GM12878 (cell line): ENCODE results near the gene WTAP. TPM values are rescaled to one million over a fixed set of nuclear protein-coding genes. Genes with fewer than 3 reads are reported as not detected.

Experiments
- ATAC-seq: fragments of 200-7000 bp; cut with Tn5 transposase; 3 replicates; pipeline ENCODE4 v1.9.1; 2020; ENCODE audit warnings: mild to moderate bottlenecking, moderate library complexity
- BruUV-seq: library from RNA; stranded (reverse); fragments of 400-500 nt; replicated peaks from 2 replicates; lab custom pipeline; 2021; lab: Mats Ljungman, UMichigan
- CTCF ChIA-PET: fragments of 300-600 bp; sonication (Branson Sonifier 250); formaldehyde crosslinking; extraction: SDS; loops from one replicate; lab custom pipeline; 2021; ENCODE audit warnings: inconsistent platforms; lab: Yijun Ruan, JAX
- POLR2A ChIA-PET: fragments of 350-600 bp; formaldehyde crosslinking; extraction: SDS; loops from one replicate; lab custom pipeline; 2021; ENCODE audit warnings: inconsistent platforms; lab: Charles Lee
- RAD21 ChIA-PET: fragments of 300-600 bp; sonication (Branson Sonifier 250); formaldehyde crosslinking; loops from one replicate; lab custom pipeline; 2023; ENCODE audit warnings: antibody characterized with exemption; ENCODE audit not compliant: unreplicated experiment; lab: Charles Lee
- SMC1A ChIA-PET: fragments of 300-600 bp; sonication (Branson Sonifier 250); formaldehyde crosslinking; loops from one replicate; lab custom pipeline; 2023; ENCODE audit not compliant: unreplicated experiment, uncharacterized antibody; lab: Charles Lee
- DNase-seq: peaks from one replicate; pipeline ENCODE4 v3.0.0-alpha.2; 2011; ENCODE audit warnings: low read depth, low spot score
- FAIRE-seq: peaks from 3 replicates; lab custom pipeline; 2011; peaks lifted over from hg19 to GRCh38; lab: Jason Lieb, UNC
- H2AFZ ChIP-seq: 2 replicates; pipeline ENCODE4 v1.6.0; 2011; ENCODE audit warnings: low read depth, low read length, control low read depth; ENCODE audit not compliant: control insufficient read depth
- H3K27ac ChIP-seq: 2 replicates; pipeline ENCODE4 v1.5.1; 2011; ENCODE audit warnings: control low read depth; ENCODE audit not compliant: control insufficient read depth, insufficient read depth
- H3K27me3 ChIP-seq, 2 experiments: replicated peaks in 1 of 2; 2 replicates each; pipeline versions ENCODE4 v1.6.0 to v1.6.1; 2011; ENCODE audit warnings: low read length in 1 of 2; ENCODE audit not compliant: control insufficient read depth in 2 of 2, insufficient read depth in 2 of 2
- H3K36me3 ChIP-seq, 2 experiments: 2 replicates each; pipeline ENCODE4 v1.5.1; 2011; ENCODE audit warnings: low read length in 1 of 2; ENCODE audit not compliant: control insufficient read depth in 2 of 2, insufficient read depth in 2 of 2
- H3K4me1 ChIP-seq: 2 replicates; pipeline ENCODE4 v1.6.1; 2011; ENCODE audit warnings: mild to moderate bottlenecking, low read length, moderate library complexity, mixed read lengths; ENCODE audit not compliant: control insufficient read depth, insufficient read depth
- H3K4me2 ChIP-seq: 2 replicates; pipeline ENCODE4 v1.6.0; 2011; ENCODE audit warnings: control low read depth; ENCODE audit not compliant: control insufficient read depth, insufficient read depth
- H3K4me3 ChIP-seq: fragments of 200-600 bp; sonication (generic); 2 replicates; pipeline ENCODE4 v1.5.1; 2016
- H3K79me2 ChIP-seq: 2 replicates; pipeline ENCODE4 v1.6.0; 2011; ENCODE audit warnings: low read length; ENCODE audit not compliant: control insufficient read depth, insufficient read depth
- H3K9ac ChIP-seq: 2 replicates; pipeline ENCODE4 v1.8.0; 2011; ENCODE audit warnings: low read length, control low read depth, mixed read lengths; ENCODE audit not compliant: control insufficient read depth, insufficient read depth
- H3K9me3 ChIP-seq: replicated peaks from 3 replicates; pipeline ENCODE4 v1.5.1; 2011; ENCODE audit warnings: mild to moderate bottlenecking, low read length; ENCODE audit not compliant: control insufficient read depth, insufficient read depth
- H4K20me1 ChIP-seq: 2 replicates; pipeline ENCODE4 v1.6.0; 2011; ENCODE audit not compliant: control insufficient read depth, insufficient read depth
- BCL11A ChIP-seq: IDR thresholded peaks from 2 replicates; pipeline ENCODE4 v1.6.1; 2011; ENCODE audit warnings: low read depth, low read length
- BMI1 ChIP-seq: fragments of 450-650 bp; IDR thresholded peaks from 2 replicates; pipeline ENCODE4 v1.6.1; 2016; ENCODE audit warnings: mild to moderate bottlenecking, moderate library complexity, borderline replicate concordance
- DPF2 ChIP-seq: fragments of 450-650 bp; IDR thresholded peaks from 2 replicates; pipeline ENCODE4 v1.6.1; 2017; ENCODE audit warnings: mild to moderate bottlenecking
- FOXM1 ChIP-seq: IDR thresholded peaks from 2 replicates; pipeline ENCODE4 v1.6.1; 2012; ENCODE audit warnings: low read depth, mild to moderate bottlenecking, inconsistent platforms, low read length, moderate library complexity
- MTA3 ChIP-seq: IDR thresholded peaks from 2 replicates; pipeline ENCODE4 v1.6.1; 2012; ENCODE audit warnings: low read length, inconsistent platforms, borderline replicate concordance
- MXI1 ChIP-seq: fragments of 150-350 bp; IDR thresholded peaks from 2 replicates; pipeline ENCODE4 v1.6.1; 2011; ENCODE audit warnings: low read depth, mild to moderate bottlenecking, inconsistent platforms, low read length, improper control_type of control experiment
- NFXL1 ChIP-seq: fragments of 450-650 bp; IDR thresholded peaks from 2 replicates; pipeline ENCODE4 v1.6.1; 2017; ENCODE audit warnings: antibody characterized with exemption, mild to moderate bottlenecking, borderline replicate concordance
- RB1 ChIP-seq: fragments of 450-650 bp; formaldehyde crosslinking; IDR thresholded peaks from 2 replicates; pipeline ENCODE4 v1.6.1; 2017; ENCODE audit warnings: mild to moderate bottlenecking, borderline replicate concordance
- SMC3 ChIP-seq: IDR thresholded peaks from 2 replicates; pipeline ENCODE4 v1.6.1; 2011; ENCODE audit warnings: low read length, improper control_type of control experiment, borderline replicate concordance
- ZSCAN29 ChIP-seq: fragments of 450-650 bp; IDR thresholded peaks from 2 replicates; pipeline ENCODE4 v1.6.1; 2017; ENCODE audit warnings: mild to moderate bottlenecking, moderate library complexity
- WGBS: methylation state at CpG from one replicate; pipeline ENCODE4 v1.1.6; 2016; ENCODE audit warnings: low lambda C conversion rate; ENCODE audit not compliant: insufficient replicate concordance, insufficient coverage; ENCODE audit errors: missing lambda C conversion rate; 5-methylcytosine and 5-hydroxymethylcytosine counted together
- in situ Hi-C: fragments of 300-500 bp; cut with MboI; formaldehyde crosslinking; loops from 9 replicates; pipeline ENCODE4 v1.14.3; 2018; ENCODE audit warnings: mixed read lengths
- intact Hi-C: fragments of 100-400 bp; cut with micrococcal nuclease; formaldehyde crosslinking; loops from one replicate; pipeline ENCODE4 v1.14.2; 2022; ENCODE audit not compliant: unreplicated experiment
- polyA plus RNA-seq, 11 experiments: library from polyadenylated mRNA; depleted of rRNA in 4 of 11; unstranded in 6 of 11; stranded (reverse) in 5 of 11; fragments of >200 nt; fragmentation: Nextera tagmentation in 4 of 11; fragmentation: Illumina TruSeq in 1 of 11; extraction: Ambion mirVana in 4 of 11; extraction: Trizol in 1 of 11; gene quantifications; 1 replicate in 1 of 11; 2 replicates in 10 of 11; pipeline versions ENCODE4 v1.2.1 to v1.2.3, GENCODE V29; 2011 to 2016; ENCODE audit warnings: inconsistent platforms in 2 of 11, missing spikeins in 2 of 11, low read depth in 1 of 11
- total RNA-seq, 4 experiments: library from RNA; depleted of rRNA in 3 of 4; stranded (reverse); fragments of >200 nt in 3 of 4; fragmentation: Illumina TruSeq in 1 of 4; extraction: Trizol in 1 of 4; gene quantifications; 2 replicates each; pipeline versions ENCODE4 v1.2.1 to v1.2.3, GENCODE V29; 2013 to 2021
- TF ChIP-seq, protein P1 (sequence below): fragments of 150-350 bp; IDR thresholded peaks from 2 replicates; pipeline ENCODE4 v1.6.1; 2014; ENCODE audit warnings: mild to moderate bottlenecking, low read depth, low read length
- TF ChIP-seq, protein P2 (sequence below): fragments of 450-650 bp; IDR thresholded peaks from 2 replicates; pipeline ENCODE4 v1.6.1; 2018; ENCODE audit warnings: mild to moderate bottlenecking, low read depth, moderate library complexity; ENCODE audit not compliant: partially characterized antibody
- TF ChIP-seq, protein P3 (sequence below): fragments of 450-650 bp; IDR thresholded peaks from 2 replicates; pipeline ENCODE4 v1.6.1; 2018; ENCODE audit warnings: borderline replicate concordance, mild to moderate bottlenecking; ENCODE audit not compliant: partially characterized antibody
- TF ChIP-seq, protein P4 (sequence below): IDR thresholded peaks from 2 replicates; pipeline ENCODE4 v1.6.1; 2011; ENCODE audit warnings: mild to moderate bottlenecking, low read depth, low read length, moderate library complexity; ENCODE audit not compliant: insufficient replicate concordance

The WTAP gene
- total and polyA plus RNA-seq, 10 of the 15 experiments (the other 5 are each of a cell fraction or from before 2014, with no cell fraction given), result 38.7 to 132 (median 83.1) TPM

DNA sequence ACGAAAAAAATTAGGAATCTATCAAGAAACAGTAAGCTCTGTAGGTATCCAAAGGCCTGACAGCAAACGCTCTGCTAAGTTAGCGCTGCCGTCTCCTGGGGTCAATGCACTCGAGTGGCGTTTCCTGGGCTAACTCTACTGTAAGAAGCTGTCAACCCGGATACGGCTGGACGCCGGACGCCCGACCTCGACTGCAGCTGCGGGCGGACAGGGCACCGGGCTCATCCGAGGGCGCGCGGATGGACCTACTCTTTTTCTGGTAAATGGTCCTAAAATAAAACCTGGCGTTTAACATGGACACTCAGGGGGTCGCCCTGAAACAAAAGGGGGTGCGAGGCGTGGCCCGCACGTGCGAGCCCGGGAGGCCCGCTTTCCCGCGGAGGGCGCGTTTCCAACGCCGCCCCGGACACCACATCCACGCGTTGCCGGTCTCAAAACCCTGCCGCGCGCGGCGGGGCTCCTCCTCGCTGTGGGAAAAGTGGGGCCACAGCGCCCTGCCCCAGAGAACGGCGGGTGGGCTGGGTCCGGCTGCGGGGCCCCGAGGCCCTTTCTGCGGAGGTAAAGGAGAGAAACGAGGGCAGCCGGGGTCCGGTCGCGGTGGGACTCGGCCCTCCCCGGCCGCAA is 61.6 kb downstream of the WTAP start:
- ChIA-PET SMC1A (interaction anchor here (0.6 to 8.4 kb wide), 6 partner anchors 10 to 193 kb away, joined by 3 to 108 read pairs (median 4); partner anchors contain the start of gene WTAP), POLR2A (interaction anchor here (0.7 to 5.3 kb wide), 8 partner anchors 10 to 189 kb away, joined by 3 to 85 read pairs (median 6); partner anchors contain the start of genes ACAT2 and WTAP), RAD21 (interaction anchor here (0.9 to 5.5 kb wide), 8 partner anchors 27 to 188 kb away, joined by 3 to 52 read pairs (median 5); partner anchors contain the start of genes ACAT2 and WTAP), CTCF (interaction anchor here (0.9 to 4.7 kb wide), 6 partner anchors 27 to 682 kb away, joined by 3 to 46 read pairs (median 4); partner anchors contain the start of genes ACAT2, SOD2 and WTAP)
- Histone ChIP-seq H3K79me2 (peaks cover 87% of the 10 kb centered on the region), H3K4me1 (no peaks in the 10 kb centered on the region; the same call in 1 of the 2 replicates), H2AFZ (peak overlapping the region; percentile 57), H3K4me2 (peak overlapping the region; percentile 67), H3K9me3 (no peaks in the 10 kb centered on the region), H3K27ac (peak overlapping the region; percentile 80), H3K4me3 (peak overlapping the region; percentile 90), H4K20me1 (no peaks in the 10 kb centered on the region), H3K36me3 (peaks cover 0 to 9% of the 10 kb centered on the region in 2 experiments; a peak in 2 of 4 replicates), H3K9ac (peak overlapping the region; percentile 88), H3K27me3 (no peaks in the 10 kb centered on the region)
- FAIRE-seq, result no peak
- peak; percentile 32 for ATAC-seq
- DNase-seq, result no peak
- intact Hi-C loops (loop anchor here (1.0 to 5.0 kb wide), 5 partner anchors 27 to 183 kb away; partner anchors contain the start of genes ACAT2, SOD2 and WTAP), in situ Hi-C loops (no loop called here)
- TSS peak; percentile 59 for BruUV-seq
- 2% methylated on average over 51 of the region's 60 CpGs for WGBS
- TF ChIP-seq, protein P1, sequence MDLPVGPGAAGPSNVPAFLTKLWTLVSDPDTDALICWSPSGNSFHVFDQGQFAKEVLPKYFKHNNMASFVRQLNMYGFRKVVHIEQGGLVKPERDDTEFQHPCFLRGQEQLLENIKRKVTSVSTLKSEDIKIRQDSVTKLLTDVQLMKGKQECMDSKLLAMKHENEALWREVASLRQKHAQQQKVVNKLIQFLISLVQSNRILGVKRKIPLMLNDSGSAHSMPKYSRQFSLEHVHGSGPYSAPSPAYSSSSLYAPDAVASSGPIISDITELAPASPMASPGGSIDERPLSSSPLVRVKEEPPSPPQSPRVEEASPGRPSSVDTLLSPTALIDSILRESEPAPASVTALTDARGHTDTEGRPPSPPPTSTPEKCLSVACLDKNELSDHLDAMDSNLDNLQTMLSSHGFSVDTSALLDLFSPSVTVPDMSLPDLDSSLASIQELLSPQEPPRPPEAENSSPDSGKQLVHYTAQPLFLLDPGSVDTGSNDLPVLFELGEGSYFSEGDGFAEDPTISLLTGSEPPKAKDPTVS, result no peak
- TF ChIP-seq SMC3, result no peak
- no peak for TF ChIP-seq ZSCAN29
- TF ChIP-seq BCL11A, result no peak
- TF ChIP-seq NFXL1, result no peak
- no peak for TF ChIP-seq RB1
- TF ChIP-seq, protein P2, sequence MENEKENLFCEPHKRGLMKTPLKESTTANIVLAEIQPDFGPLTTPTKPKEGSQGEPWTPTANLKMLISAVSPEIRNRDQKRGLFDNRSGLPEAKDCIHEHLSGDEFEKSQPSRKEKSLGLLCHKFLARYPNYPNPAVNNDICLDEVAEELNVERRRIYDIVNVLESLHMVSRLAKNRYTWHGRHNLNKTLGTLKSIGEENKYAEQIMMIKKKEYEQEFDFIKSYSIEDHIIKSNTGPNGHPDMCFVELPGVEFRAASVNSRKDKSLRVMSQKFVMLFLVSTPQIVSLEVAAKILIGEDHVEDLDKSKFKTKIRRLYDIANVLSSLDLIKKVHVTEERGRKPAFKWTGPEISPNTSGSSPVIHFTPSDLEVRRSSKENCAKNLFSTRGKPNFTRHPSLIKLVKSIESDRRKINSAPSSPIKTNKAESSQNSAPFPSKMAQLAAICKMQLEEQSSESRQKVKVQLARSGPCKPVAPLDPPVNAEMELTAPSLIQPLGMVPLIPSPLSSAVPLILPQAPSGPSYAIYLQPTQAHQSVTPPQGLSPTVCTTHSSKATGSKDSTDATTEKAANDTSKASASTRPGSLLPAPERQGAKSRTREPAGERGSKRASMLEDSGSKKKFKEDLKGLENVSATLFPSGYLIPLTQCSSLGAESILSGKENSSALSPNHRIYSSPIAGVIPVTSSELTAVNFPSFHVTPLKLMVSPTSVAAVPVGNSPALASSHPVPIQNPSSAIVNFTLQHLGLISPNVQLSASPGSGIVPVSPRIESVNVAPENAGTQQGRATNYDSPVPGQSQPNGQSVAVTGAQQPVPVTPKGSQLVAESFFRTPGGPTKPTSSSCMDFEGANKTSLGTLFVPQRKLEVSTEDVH, result no peak
- TF ChIP-seq DPF2, result 0 out of 2 replicates have a peak, but pooled peaks have one; percentile 39
- TF ChIP-seq FOXM1, result 0 out of 2 replicates have a peak, but pooled peaks have one; percentile 9
- no peak for TF ChIP-seq BMI1
- TF ChIP-seq, protein P3, sequence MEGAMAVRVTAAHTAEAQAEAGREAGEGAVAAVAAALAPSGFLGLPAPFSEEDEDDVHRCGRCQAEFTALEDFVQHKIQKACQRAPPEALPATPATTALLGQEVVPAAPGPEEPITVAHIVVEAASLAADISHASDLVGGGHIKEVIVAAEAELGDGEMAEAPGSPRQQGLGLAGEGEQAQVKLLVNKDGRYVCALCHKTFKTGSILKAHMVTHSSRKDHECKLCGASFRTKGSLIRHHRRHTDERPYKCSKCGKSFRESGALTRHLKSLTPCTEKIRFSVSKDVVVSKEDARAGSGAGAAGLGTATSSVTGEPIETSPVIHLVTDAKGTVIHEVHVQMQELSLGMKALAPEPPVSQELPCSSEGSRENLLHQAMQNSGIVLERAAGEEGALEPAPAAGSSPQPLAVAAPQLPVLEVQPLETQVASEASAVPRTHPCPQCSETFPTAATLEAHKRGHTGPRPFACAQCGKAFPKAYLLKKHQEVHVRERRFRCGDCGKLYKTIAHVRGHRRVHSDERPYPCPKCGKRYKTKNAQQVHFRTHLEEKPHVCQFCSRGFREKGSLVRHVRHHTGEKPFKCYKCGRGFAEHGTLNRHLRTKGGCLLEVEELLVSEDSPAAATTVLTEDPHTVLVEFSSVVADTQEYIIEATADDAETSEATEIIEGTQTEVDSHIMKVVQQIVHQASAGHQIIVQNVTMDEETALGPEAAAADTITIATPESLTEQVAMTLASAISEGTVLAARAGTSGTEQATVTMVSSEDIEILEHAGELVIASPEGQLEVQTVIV, result no peak
- peak; percentile 12; the same call in 1 of the 2 replicates for TF ChIP-seq MXI1
- TF ChIP-seq, protein P4, sequence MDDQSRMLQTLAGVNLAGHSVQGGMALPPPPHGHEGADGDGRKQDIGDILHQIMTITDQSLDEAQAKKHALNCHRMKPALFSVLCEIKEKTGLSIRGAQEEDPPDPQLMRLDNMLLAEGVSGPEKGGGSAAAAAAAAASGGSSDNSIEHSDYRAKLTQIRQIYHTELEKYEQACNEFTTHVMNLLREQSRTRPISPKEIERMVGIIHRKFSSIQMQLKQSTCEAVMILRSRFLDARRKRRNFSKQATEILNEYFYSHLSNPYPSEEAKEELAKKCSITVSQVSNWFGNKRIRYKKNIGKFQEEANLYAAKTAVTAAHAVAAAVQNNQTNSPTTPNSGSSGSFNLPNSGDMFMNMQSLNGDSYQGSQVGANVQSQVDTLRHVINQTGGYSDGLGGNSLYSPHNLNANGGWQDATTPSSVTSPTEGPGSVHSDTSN, result no peak
- no peak for TF ChIP-seq MTA3
